H1 (cell line): ENCODE results near the gene SPAST. TPM values are rescaled to one million over a fixed set of nuclear protein-coding genes. Genes with fewer than 3 reads are reported as not detected.

ENCODE experiments used
- CTCF ChIA-PET: fragments of 300-600 bp; sonication (Branson Sonifier 250); formaldehyde crosslinking; loops from one replicate; lab custom pipeline; 2021; ENCODE audit not compliant: partially characterized antibody; lab: Charles Lee
- POLR2A ChIA-PET: fragments of 300-600 bp; sonication (Branson Sonifier 250); formaldehyde crosslinking; loops from one replicate; lab custom pipeline; 2021; ENCODE audit warnings: inconsistent platforms; ENCODE audit not compliant: partially characterized antibody; lab: Charles Lee
- DNase-seq, 2 experiments: peaks; one replicate each; pipeline versions ENCODE4 v3.0.0 to v3.0.0-alpha.2; 2010 to 2022; ENCODE audit warnings: low spot score in 2 of 2, low read depth in 1 of 2, mixed read lengths in 1 of 2
- FAIRE-seq: peaks from 2 replicates; lab custom pipeline; 2011; peaks lifted over from hg19 to GRCh38; lab: Jason Lieb, UNC
- H2AFZ ChIP-seq: 2 replicates; pipeline ENCODE4 v1.8.1; 2012; ENCODE audit warnings: low read length, inconsistent platforms
- H2AK5ac ChIP-seq: 2 replicates; pipeline ENCODE4 v1.6.1; 2013; ENCODE audit warnings: low read depth, low read length
- H2BK120ac ChIP-seq: replicated peaks from 2 replicates; pipeline ENCODE3; 2013; ENCODE audit warnings: low read depth, low read length, inconsistent platforms
- H2BK12ac ChIP-seq: 2 replicates; pipeline ENCODE4 v1.6.1; 2013; ENCODE audit warnings: low read depth, low read length
- H2BK15ac ChIP-seq: 2 replicates; pipeline ENCODE4 v1.6.1; 2013; ENCODE audit warnings: low read length
- H2BK20ac ChIP-seq: 2 replicates; pipeline ENCODE4 v1.6.1; 2013; ENCODE audit warnings: low read length
- H2BK5ac ChIP-seq: 2 replicates; pipeline ENCODE4 v1.6.1; 2013; ENCODE audit warnings: low read depth, low read length
- H3K14ac ChIP-seq: 2 replicates; pipeline ENCODE4 v1.6.1; 2013; ENCODE audit warnings: inconsistent platforms; ENCODE audit not compliant: insufficient read length
- H3K18ac ChIP-seq: 2 replicates; pipeline ENCODE4 v1.6.1; 2013; ENCODE audit warnings: low read length; ENCODE audit errors: extremely low read depth
- H3K23ac ChIP-seq: 2 replicates; pipeline ENCODE4 v1.6.1; 2013; ENCODE audit warnings: inconsistent platforms; ENCODE audit not compliant: insufficient read length
- H3K23me2 ChIP-seq: 2 replicates; pipeline ENCODE4 v1.6.1; 2013; ENCODE audit warnings: low read depth, low read length
- H3K27ac ChIP-seq: 2 replicates; pipeline ENCODE4 v1.6.1; 2011; ENCODE audit warnings: low read depth, low read length, inconsistent platforms
- H3K27me3 ChIP-seq, 4 experiments: replicated peaks in 1 of 4; 1 replicate in 1 of 4; 2 replicates in 3 of 4; pipeline versions ENCODE4 v1.6.1 to v1.8.1; 2011 to 2013; ENCODE audit warnings: low read length in 3 of 4, mild to moderate bottlenecking in 3 of 4, inconsistent platforms in 2 of 4, mixed read lengths in 2 of 4, moderate library complexity in 1 of 4; ENCODE audit not compliant: control insufficient read depth in 3 of 4, insufficient read depth in 3 of 4; ENCODE audit errors: extremely low read depth in 1 of 4
- H3K36me3 ChIP-seq, 4 experiments: 2 replicates each; pipeline versions ENCODE4 v1.6.1 to v1.8.1; 2011 to 2013; ENCODE audit warnings: mild to moderate bottlenecking in 4 of 4, low read length in 3 of 4, moderate library complexity in 2 of 4, control low read depth in 1 of 4, inconsistent platforms in 1 of 4; ENCODE audit not compliant: insufficient read depth in 4 of 4, control insufficient read depth in 2 of 4
- H3K4ac ChIP-seq: replicated peaks from 2 replicates; pipeline ENCODE3; 2013; ENCODE audit warnings: low read length, low read depth, mixed read lengths, inconsistent platforms; ENCODE audit not compliant: insufficient read length
- H3K4me1 ChIP-seq, 4 experiments: replicated peaks in 1 of 4; 1 replicate in 1 of 4; 2 replicates in 3 of 4; pipeline versions ENCODE4 v1.6.1 to v1.8.1; 2011 to 2013; ENCODE audit warnings: low read length in 3 of 4, inconsistent platforms in 2 of 4, mixed read lengths in 1 of 4; ENCODE audit not compliant: insufficient read depth in 4 of 4, control insufficient read depth in 3 of 4
- H3K4me2 ChIP-seq, 2 experiments: 2 replicates each; pipeline versions ENCODE4 v1.6.1 to v1.8.1; 2011 to 2013; ENCODE audit warnings: low read depth in 2 of 2, low read length in 2 of 2, control low read depth in 1 of 2, inconsistent platforms in 1 of 2, mild to moderate bottlenecking in 1 of 2; ENCODE audit not compliant: insufficient read depth in 1 of 2
- H3K4me3 ChIP-seq, 4 experiments: fragments of 200-600, 300-600 bp in 1 of 4; sonication (generic), shearing (Covaris generic), sonication (Bioruptor Twin) in 1 of 4; 2 replicates each; pipeline versions ENCODE4 v1.5.1 to v1.8.1; 2011 to 2016; ENCODE audit warnings: low read length in 4 of 4, low read depth in 3 of 4, control low read depth in 2 of 4, inconsistent platforms in 2 of 4, mild to moderate bottlenecking in 2 of 4, mixed read lengths in 1 of 4, moderate library complexity in 1 of 4; ENCODE audit not compliant: insufficient read depth in 2 of 4; ENCODE audit errors: extremely low read depth in 1 of 4
- H3K56ac ChIP-seq: replicated peaks from 2 replicates; pipeline ENCODE3; 2013; ENCODE audit warnings: low read depth, mild to moderate bottlenecking, mixed read lengths, low read length, inconsistent platforms; ENCODE audit not compliant: insufficient read length
- H3K79me1 ChIP-seq: 2 replicates; pipeline ENCODE4 v1.6.1; 2013; ENCODE audit warnings: low read depth, low read length, control low read depth
- H3K79me2 ChIP-seq, 2 experiments: 2 replicates each; pipeline versions ENCODE4 v1.6.1 to v1.8.1; 2012 to 2013; ENCODE audit warnings: low read length in 2 of 2, mild to moderate bottlenecking in 2 of 2, inconsistent platforms in 1 of 2; ENCODE audit not compliant: insufficient read depth in 2 of 2, control insufficient read depth in 1 of 2
- H3K9ac ChIP-seq, 4 experiments: replicated peaks in 1 of 4; 1 replicate in 1 of 4; 2 replicates in 3 of 4; pipeline versions ENCODE4 v1.6.1 to v1.8.1; 2011 to 2013; ENCODE audit warnings: low read depth in 3 of 4, low read length in 3 of 4, control low read depth in 2 of 4, mild to moderate bottlenecking in 2 of 4, moderate library complexity in 2 of 4, inconsistent platforms in 1 of 4; ENCODE audit errors: extremely low read depth in 1 of 4
- H3K9me3 ChIP-seq, 2 experiments: 2 replicates each; pipeline versions ENCODE4 v1.6.1 to v1.8.1; 2012 to 2013; ENCODE audit warnings: mild to moderate bottlenecking in 2 of 2, moderate library complexity in 2 of 2, control low read depth in 1 of 2, inconsistent platforms in 1 of 2, low read depth in 1 of 2, low read length in 1 of 2, mixed read lengths in 1 of 2; ENCODE audit not compliant: insufficient read depth in 2 of 2
- H4K20me1 ChIP-seq, 2 experiments: replicated peaks in 1 of 2; 2 replicates each; pipeline versions ENCODE3 to v1.8.1; 2011 to 2013; ENCODE audit warnings: inconsistent platforms in 2 of 2, low read length in 2 of 2, mild to moderate bottlenecking in 1 of 2; ENCODE audit not compliant: insufficient read depth in 2 of 2, control insufficient read depth in 1 of 2
- H4K5ac ChIP-seq: 2 replicates; pipeline ENCODE4 v1.6.1; 2013; ENCODE audit warnings: low read length, low read depth, mixed read lengths, inconsistent platforms; ENCODE audit not compliant: insufficient read length
- H4K8ac ChIP-seq: 2 replicates; pipeline ENCODE4 v1.8.0; 2013; ENCODE audit warnings: mild to moderate bottlenecking, moderate library complexity, low read length, inconsistent platforms; ENCODE audit not compliant: insufficient read depth; ENCODE audit errors: extremely low read depth
- H4K91ac ChIP-seq: replicated peaks from 2 replicates; pipeline ENCODE3; 2013; ENCODE audit warnings: low read length, mixed read lengths, inconsistent platforms; ENCODE audit not compliant: insufficient read length
- ASH2L ChIP-seq: fragments of 200-600, 300-600 bp; sonication (generic); IDR thresholded peaks from one replicate; pipeline ENCODE4 v1.7.1; 2017; ENCODE audit warnings: low read length
- CEBPB ChIP-seq: IDR thresholded peaks from 2 replicates; pipeline ENCODE4 v1.6.1; 2012; ENCODE audit warnings: low read depth, low read length
- CHD2 ChIP-seq: IDR thresholded peaks from 2 replicates; pipeline ENCODE4 v1.6.1; 2012; ENCODE audit warnings: low read length, improper control_type of control experiment
- E2F6 ChIP-seq: IDR thresholded peaks from 2 replicates; pipeline ENCODE4 v1.6.1; 2012; ENCODE audit warnings: inconsistent platforms
- FOSL1 ChIP-seq: IDR thresholded peaks from 2 replicates; pipeline ENCODE4 v1.6.1; 2011; ENCODE audit warnings: mild to moderate bottlenecking, low read depth, low read length, moderate library complexity; ENCODE audit not compliant: insufficient read depth
- KDM4A ChIP-seq: IDR thresholded peaks from one replicate; pipeline ENCODE4 v1.7.1; 2012; ENCODE audit warnings: low read depth, mild to moderate bottlenecking, moderate library complexity, low read length, inconsistent platforms; ENCODE audit not compliant: severe bottlenecking
- RNF2 ChIP-seq: fragments of 200-900, 300-1000 bp; sonication (generic); IDR thresholded peaks from 2 replicates; pipeline ENCODE4 v1.7.1; 2016; ENCODE audit warnings: borderline replicate concordance, low read depth, mild to moderate bottlenecking, antibody characterized with exemption, low read length; ENCODE audit not compliant: poor library complexity, severe bottlenecking; ENCODE audit errors: missing control alignments
- SP2 ChIP-seq: IDR thresholded peaks from 2 replicates; pipeline ENCODE4 v1.6.1; 2012; ENCODE audit warnings: mild to moderate bottlenecking, low read length, inconsistent platforms
- TEAD4 ChIP-seq: IDR thresholded peaks from 2 replicates; pipeline ENCODE4 v1.6.1; 2012; ENCODE audit warnings: low read depth, low read length, inconsistent platforms, mixed read lengths
- USF2 ChIP-seq: IDR thresholded peaks from 2 replicates; pipeline ENCODE4 v1.6.1; 2011; ENCODE audit warnings: low read length, improper control_type of control experiment
- YY1 ChIP-seq: IDR thresholded peaks from 2 replicates; pipeline ENCODE4 v1.6.1; 2011; ENCODE audit warnings: low read depth, mild to moderate bottlenecking, low read length
- WGBS, 2 experiments: shearing (Covaris generic) in 1 of 2; methylation state at CpG; one replicate each; pipeline versions ENCODE4 v1.1.6 to v1.1.7; 2013 to 2015; ENCODE audit warnings: low lambda C conversion rate in 2 of 2, mixed read lengths in 2 of 2, inconsistent platforms in 1 of 2, low coverage in 1 of 2, missing lambda C conversion rate in 1 of 2; ENCODE audit not compliant: insufficient replicate concordance in 2 of 2, insufficient coverage in 1 of 2, insufficient read length in 1 of 2; ENCODE audit errors: extremely low coverage in 1 of 2, missing lambda C conversion rate in 1 of 2; 5-methylcytosine and 5-hydroxymethylcytosine counted together
- polyA plus RNA-seq, 7 experiments: library from polyadenylated mRNA; depleted of rRNA in 3 of 7; stranded (reverse) in 5 of 7; unstranded in 2 of 7; fragments of >200 nt in 5 of 7; fragments of 200-250 nt in 2 of 7; gene quantifications; 1 replicate in 5 of 7; 2 replicates in 1 of 7; 4 replicates in 1 of 7; pipeline versions ENCODE4 v1.2.1 to v1.2.3, GENCODE V29; 2011 to 2013; ENCODE audit warnings: missing spikeins in 2 of 7, mixed read lengths in 2 of 7
- total RNA-seq: library from RNA; stranded (reverse); fragmentation: NEBNext Ultra II Directional; extraction: Animal tissue kit (Norgen Biotek cat#: 25700); gene quantifications from 2 replicates; pipeline ENCODE4 v1.2.1, GENCODE V29; 2021
- TF ChIP-seq, protein P1 (sequence below): IDR thresholded peaks from 2 replicates; pipeline ENCODE4 v1.6.1; 2012; ENCODE audit warnings: inconsistent platforms

Gene SPAST
- total and polyA plus RNA-seq, 2 of the 8 experiments (the other 6 are each of a cell fraction or from before 2014, with no cell fraction given) = 4.4 to 36.0 TPM

DNA sequence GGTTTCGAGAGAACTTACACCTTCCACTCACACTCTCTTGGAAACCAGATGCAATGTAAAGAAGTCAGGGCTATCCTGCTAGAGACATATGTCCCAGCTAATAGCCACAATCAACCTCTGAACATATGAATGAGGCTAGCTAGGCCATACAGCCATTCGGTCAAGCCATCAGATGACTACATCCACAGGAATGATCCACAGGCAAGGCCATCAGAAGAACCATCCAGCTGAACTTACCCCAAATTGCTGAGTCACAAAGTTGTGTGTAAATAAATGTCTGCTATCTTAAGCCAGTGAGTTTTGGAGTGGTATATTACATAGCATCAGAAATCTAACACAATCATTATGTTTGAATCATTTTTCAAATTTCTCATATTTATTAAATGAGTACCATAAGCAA is 5.2 kb upstream of the SPAST start:
- no peak for FAIRE-seq
- H3K9me3 ChIP-seq = no peaks in the 10 kb centered on the region
- no peaks in the 10 kb centered on the region for H3K27me3 ChIP-seq
- H3K56ac ChIP-seq = no peak overlapping the region
- H3K4me3 ChIP-seq = no peak overlapping the region
- no peak overlapping the region for H2AK5ac ChIP-seq
- no peaks in the 10 kb centered on the region for H4K20me1 ChIP-seq
- POLR2A ChIA-PET = interaction anchor here (1.2 to 2.5 kb wide), 2 partner anchors 16 to 18 kb away, joined by 3 to 10 read pairs; partner anchors contain the start of gene DPY30
- H3K18ac ChIP-seq = no peak overlapping the region
- no peaks in the 10 kb centered on the region for H3K79me2 ChIP-seq
- no peak overlapping the region for H2BK5ac ChIP-seq
- peaks cover 3% of the 10 kb centered on the region; the same call in 1 of the 2 replicates for H3K23me2 ChIP-seq
- no peak overlapping the region for H2BK20ac ChIP-seq
- CTCF ChIA-PET = interaction anchor here (1.1 kb wide), 1 partner anchor 16 kb away, joined by 5 read pairs; no protein-coding TSS in a partner anchor
- H3K23ac ChIP-seq = no peak overlapping the region
- H3K14ac ChIP-seq = no peak overlapping the region
- H4K91ac ChIP-seq = no peak overlapping the region
- H4K8ac ChIP-seq = no peak overlapping the region
- no peak for DNase-seq
- no peak overlapping the region for H2BK15ac ChIP-seq
- H3K4me1 ChIP-seq = peaks cover 0 to 2% (median 0%) of the 10 kb centered on the region in 4 experiments; a peak in 1 of 7 replicates
- no peak overlapping the region for H2BK12ac ChIP-seq
- H3K27ac ChIP-seq = no peak overlapping the region
- H3K36me3 ChIP-seq = no peaks in the 10 kb centered on the region
- no peaks in the 10 kb centered on the region for H3K79me1 ChIP-seq
- H2BK120ac ChIP-seq = no peak overlapping the region
- no peak overlapping the region for H3K4ac ChIP-seq
- H4K5ac ChIP-seq = no peak overlapping the region
- 87% methylated on average over 2 of the region's 2 CpGs; no CpG with 5 or more reads in 1 of the 2 experiments for WGBS, 2 experiments
- H3K4me2 ChIP-seq = no peak overlapping the region
- no peak overlapping the region for H3K9ac ChIP-seq
- H2AFZ ChIP-seq = no peak overlapping the region
- TF ChIP-seq CEBPB (no peak), E2F6 (no peak), TEAD4 (no peak), RNF2 (no peak), FOSL1 (no peak), SP2 (no peak), CHD2 (no peak), USF2 (no peak), ASH2L (no peak), YY1 (no peak), KDM4A (no peak)
- TF ChIP-seq, protein P1, sequence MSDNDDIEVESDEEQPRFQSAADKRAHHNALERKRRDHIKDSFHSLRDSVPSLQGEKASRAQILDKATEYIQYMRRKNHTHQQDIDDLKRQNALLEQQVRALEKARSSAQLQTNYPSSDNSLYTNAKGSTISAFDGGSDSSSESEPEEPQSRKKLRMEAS = no peak
